HEK293 (cell line): Measurements from ENCODE around the gene FASTKD3.

Source experiments
- CTCF ChIA-PET: fragments of 350-600 bp; formaldehyde crosslinking; extraction: SDS; loops from one replicate; lab custom pipeline; 2021; ENCODE audit warnings: antibody characterized with exemption; lab: Yijun Ruan, JAX
- POLR2A ChIA-PET: fragments of 300-600 bp; formaldehyde crosslinking; extraction: SDS; loops from one replicate; lab custom pipeline; 2020; ENCODE audit warnings: antibody characterized with exemption, inconsistent platforms; lab: Yijun Ruan, JAX
- H3K27ac ChIP-seq: fragments of 200-500 bp; sonication (Bioruptor generic); 2 replicates; pipeline ENCODE4 v1.5.1; 2014; ENCODE audit warnings: low read depth, low read length, control low read depth, inconsistent platforms; ENCODE audit errors: extremely low read depth
- H3K36me3 ChIP-seq, 2 experiments: fragments of 200-500 bp in 1 of 2; sonication (Bioruptor generic) in 1 of 2; 1 replicate in 1 of 2; 2 replicates in 1 of 2; pipeline ENCODE4 v1.5.1; 2014 to 2017; ENCODE audit warnings: inconsistent platforms in 2 of 2, low read length in 2 of 2; ENCODE audit not compliant: control insufficient read depth in 2 of 2, insufficient read depth in 1 of 2
- H3K4me1 ChIP-seq: fragments of 200-500 bp; sonication (Bioruptor generic); 2 replicates; pipeline ENCODE4 v1.5.1; 2014; ENCODE audit warnings: mild to moderate bottlenecking, low read length, inconsistent platforms; ENCODE audit not compliant: control insufficient read depth, insufficient read depth
- H3K4me3 ChIP-seq: 2 replicates; pipeline ENCODE4 v1.5.1; 2011; ENCODE audit warnings: low read depth, mild to moderate bottlenecking, control low read depth, low read length, moderate library complexity
- H3K9me3 ChIP-seq: fragments of 200-500 bp; sonication (Bioruptor generic); 2 replicates; pipeline ENCODE4 v1.5.1; 2014; ENCODE audit warnings: low read depth, low read length, inconsistent platforms; ENCODE audit not compliant: control insufficient read depth, insufficient read depth
- OVOL3 ChIP-seq: fragments of 450-650 bp; formaldehyde crosslinking; IDR thresholded peaks from 2 replicates; pipeline ENCODE4 v1.5.1; 2016; ENCODE audit warnings: missing biosample characterization, missing genetic modification characterization
- RBAK ChIP-seq: fragments of 450-650 bp; formaldehyde crosslinking; IDR thresholded peaks from 2 replicates; pipeline ENCODE4 v1.5.1; 2016; ENCODE audit warnings: missing biosample characterization, missing genetic modification characterization
- SCRT1 ChIP-seq: fragments of 450-650 bp; formaldehyde crosslinking; IDR thresholded peaks from 2 replicates; pipeline ENCODE4 v1.5.1; 2016; ENCODE audit warnings: missing biosample characterization, missing genetic modification characterization, borderline replicate concordance
- SCRT2 ChIP-seq: fragments of 450-650 bp; formaldehyde crosslinking; IDR thresholded peaks from 2 replicates; pipeline ENCODE4 v1.5.1; 2016; ENCODE audit warnings: missing biosample characterization, missing genetic modification characterization
- ZBTB20 ChIP-seq: fragments of 450-650 bp; formaldehyde crosslinking; IDR thresholded peaks from 2 replicates; pipeline ENCODE4 v1.5.1; 2016; ENCODE audit warnings: missing biosample characterization, missing genetic modification characterization
- ZFP37 ChIP-seq: fragments of 450-650 bp; formaldehyde crosslinking; IDR thresholded peaks from 2 replicates; pipeline ENCODE4 v1.5.1; 2016; ENCODE audit warnings: missing biosample characterization, missing genetic modification characterization
- ZIC2 ChIP-seq: fragments of 450-650 bp; formaldehyde crosslinking; IDR thresholded peaks from 2 replicates; pipeline ENCODE4 v1.5.1; 2016; ENCODE audit warnings: missing biosample characterization, missing genetic modification characterization
- ZNF121 ChIP-seq: fragments of 450-650 bp; formaldehyde crosslinking; IDR thresholded peaks from 2 replicates; pipeline ENCODE4 v1.5.1; 2016; ENCODE audit warnings: missing biosample characterization, missing genetic modification characterization
- ZNF138 ChIP-seq: fragments of 450-650 bp; formaldehyde crosslinking; IDR thresholded peaks from 2 replicates; pipeline ENCODE4 v1.5.1; 2016; ENCODE audit warnings: missing biosample characterization, missing genetic modification characterization, borderline replicate concordance
- ZNF140 ChIP-seq: fragments of 450-650 bp; formaldehyde crosslinking; IDR thresholded peaks from 2 replicates; pipeline ENCODE4 v1.5.1; 2016; ENCODE audit warnings: missing biosample characterization, missing genetic modification characterization
- ZNF157 ChIP-seq: fragments of 450-650 bp; formaldehyde crosslinking; IDR thresholded peaks from 2 replicates; pipeline ENCODE4 v1.5.1; 2016; ENCODE audit warnings: missing biosample characterization, missing genetic modification characterization
- ZNF362 ChIP-seq: fragments of 450-650 bp; formaldehyde crosslinking; IDR thresholded peaks from 2 replicates; pipeline ENCODE4 v1.5.1; 2016; ENCODE audit warnings: missing biosample characterization, missing genetic modification characterization
- ZNF404 ChIP-seq: fragments of 450-650 bp; formaldehyde crosslinking; IDR thresholded peaks from 2 replicates; pipeline ENCODE4 v1.5.1; 2017; ENCODE audit warnings: missing biosample characterization, missing genetic modification characterization
- ZNF529 ChIP-seq: fragments of 450-650 bp; formaldehyde crosslinking; IDR thresholded peaks from 2 replicates; pipeline ENCODE4 v1.5.1; 2017; ENCODE audit warnings: missing genetic modification characterization, missing biosample characterization; ENCODE audit not compliant: insufficient replicate concordance
- ZNF623 ChIP-seq: fragments of 450-650 bp; formaldehyde crosslinking; IDR thresholded peaks from 2 replicates; pipeline ENCODE4 v1.5.1; 2016; ENCODE audit warnings: missing biosample characterization, missing genetic modification characterization
- ZNF76 ChIP-seq: fragments of 450-650 bp; formaldehyde crosslinking; IDR thresholded peaks from 2 replicates; pipeline ENCODE4; 2016; ENCODE audit warnings: low read depth, missing biosample characterization, missing genetic modification characterization, borderline replicate concordance
- TF ChIP-seq, protein P1 (sequence below): fragments of 450-650 bp; formaldehyde crosslinking; IDR thresholded peaks from 2 replicates; pipeline ENCODE4 v1.5.1; 2017; ENCODE audit warnings: missing biosample characterization, missing genetic modification characterization

Gene FASTKD3

GRCh38 chr5:7875151-7875550 lies 6.3 kb upstream of the FASTKD3 start:
- peaks cover 14% of the 10 kb centered on the region for H3K4me1 ChIP-seq
- TF ChIP-seq ZNF138 (tag by site-specific recombination), result no peak
- peak; percentile 99 for TF ChIP-seq ZFP37 (tag by site-specific recombination)
- POLR2A ChIA-PET, result no interaction called here
- peaks cover 39 to 92% of the 10 kb centered on the region in 2 experiments for H3K36me3 ChIP-seq
- CTCF ChIA-PET, result interaction anchor here (0.6 to 5.6 kb wide), 2 partner anchors 11 to 1033 kb away, joined by 3 to 32 read pairs; no protein-coding TSS in a partner anchor
- H3K27ac ChIP-seq, result no peak overlapping the region
- H3K4me3 ChIP-seq, result no peak overlapping the region
- H3K9me3 ChIP-seq, result no peaks in the 10 kb centered on the region

DNA sequence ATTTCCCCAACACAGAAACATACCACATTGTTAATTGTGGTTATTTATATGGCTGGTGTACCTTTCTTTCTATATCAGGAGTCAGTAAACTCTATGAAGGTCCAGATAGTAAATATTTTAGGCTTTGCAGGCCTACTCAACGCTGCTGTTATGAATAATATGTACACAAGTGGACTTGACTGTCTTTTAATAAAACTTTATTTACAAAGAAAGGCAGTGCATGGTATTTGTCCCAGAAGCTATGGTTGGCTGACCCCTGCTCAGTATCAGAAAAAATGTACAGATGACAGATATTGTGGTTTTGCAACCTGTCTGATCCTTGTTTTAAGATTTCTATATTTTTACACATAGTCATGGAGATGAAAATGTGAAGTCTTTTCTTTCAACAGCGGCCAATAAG lies 5.8 kb upstream of the FASTKD3 start:
- Histone ChIP-seq H3K9me3 (no peaks in the 10 kb centered on the region), H3K4me1 (peaks cover 15% of the 10 kb centered on the region), H3K36me3 (peaks cover 39 to 87% of the 10 kb centered on the region in 2 experiments), H3K27ac (no peak overlapping the region)
- CTCF ChIA-PET, result interaction anchor here (5.6 kb wide), 1 partner anchor 12 kb away, joined by 32 read pairs; no protein-coding TSS in a partner anchor
- POLR2A ChIA-PET, result no interaction called here
- TF ChIP-seq ZNF623 (tag by site-specific recombination), result no peak
- TF ChIP-seq ZNF404 (tag by site-specific recombination), result no peak
- no peak for TF ChIP-seq ZNF121 (tag by site-specific recombination)
- TF ChIP-seq, all 188 proteins: peak for 0
- H3K4me3 ChIP-seq, result no peak overlapping the region

DNA sequence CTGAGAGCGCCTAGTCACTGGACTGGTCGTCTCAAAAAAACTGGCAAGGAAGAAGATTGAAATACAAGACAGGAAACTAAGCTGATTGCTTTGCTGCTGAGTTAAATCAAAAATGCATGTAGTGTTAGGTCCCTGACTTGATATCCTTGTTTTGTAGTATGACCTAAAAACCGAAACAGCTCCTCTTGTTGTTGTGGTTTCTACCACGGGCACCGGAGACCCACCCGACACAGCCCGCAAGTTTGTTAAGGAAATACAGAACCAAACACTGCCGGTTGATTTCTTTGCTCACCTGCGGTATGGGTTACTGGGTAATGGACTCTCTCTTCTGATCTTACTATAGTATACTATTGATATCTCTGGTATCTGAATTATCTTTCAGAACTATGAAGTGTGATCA lies 4.4 kb upstream of the FASTKD3 start:
- POLR2A ChIA-PET, result no interaction called here
- CTCF ChIA-PET, result interaction anchor here (1.2 to 2.5 kb wide), 2 partner anchors 13 to 15 kb away, joined by 6 to 15 read pairs; no protein-coding TSS in a partner anchor
- no peaks in the 10 kb centered on the region for H3K9me3 ChIP-seq
- peaks cover 15% of the 10 kb centered on the region for H3K4me1 ChIP-seq
- H3K4me3 ChIP-seq, result no peak overlapping the region
- no peak overlapping the region for H3K27ac ChIP-seq
- peaks cover 36 to 74% of the 10 kb centered on the region in 2 experiments for H3K36me3 ChIP-seq
- TF ChIP-seq OVOL3 (tag by site-specific recombination) (no peak), SCRT1 (tag by site-specific recombination) (no peak), ZNF76 (tag by site-specific recombination) (no peak), ZNF362 (tag by site-specific recombination) (no peak), RBAK (no peak), ZNF140 (tag by site-specific recombination) (no peak), ZBTB20 (no peak), ZNF157 (no peak), ZIC2 (tag by site-specific recombination) (no peak)
- TF ChIP-seq, protein P1, sequence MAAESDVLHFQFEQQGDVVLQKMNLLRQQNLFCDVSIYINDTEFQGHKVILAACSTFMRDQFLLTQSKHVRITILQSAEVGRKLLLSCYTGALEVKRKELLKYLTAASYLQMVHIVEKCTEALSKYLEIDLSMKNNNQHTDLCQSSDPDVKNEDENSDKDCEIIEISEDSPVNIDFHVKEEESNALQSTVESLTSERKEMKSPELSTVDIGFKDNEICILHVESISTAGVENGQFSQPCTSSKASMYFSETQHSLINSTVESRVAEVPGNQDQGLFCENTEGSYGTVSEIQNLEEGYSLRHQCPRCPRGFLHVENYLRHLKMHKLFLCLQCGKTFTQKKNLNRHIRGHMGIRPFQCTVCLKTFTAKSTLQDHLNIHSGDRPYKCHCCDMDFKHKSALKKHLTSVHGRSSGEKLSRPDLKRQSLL (tag by site-specific recombination), result no peak

DNA sequence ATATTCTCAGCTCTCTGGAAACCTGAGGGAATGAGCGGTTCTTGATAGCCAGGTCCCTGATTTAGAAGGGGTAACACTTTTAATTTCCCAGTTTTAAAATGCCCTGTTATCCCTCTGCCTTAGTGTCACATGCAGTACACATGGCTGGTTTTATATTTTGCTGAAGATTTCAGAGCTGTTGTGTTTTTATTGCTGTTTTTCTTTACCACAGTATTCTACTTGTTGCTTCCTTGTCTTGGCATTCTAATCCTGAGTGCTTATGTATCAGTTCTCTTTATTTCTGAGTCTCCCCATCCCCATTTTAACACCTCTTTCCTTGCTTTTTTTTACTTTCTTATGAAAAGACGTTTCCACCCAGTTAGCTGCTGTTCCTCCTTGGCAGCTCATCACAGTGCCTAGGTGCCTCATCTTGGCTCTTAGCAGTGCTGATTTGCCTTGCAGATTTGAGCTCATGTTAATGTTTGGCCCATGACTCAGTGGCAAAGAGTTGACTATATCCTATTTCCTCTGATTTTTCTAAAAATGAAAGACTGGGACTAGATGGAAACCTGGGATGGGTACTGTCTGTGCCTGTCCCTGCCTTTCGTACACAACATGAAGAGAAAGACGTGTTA lies 3.8 kb upstream of the FASTKD3 start:
- Histone ChIP-seq H3K4me3 (no peak overlapping the region), H3K36me3 (peaks cover 31 to 68% of the 10 kb centered on the region in 2 experiments), H3K27ac (no peak overlapping the region), H3K4me1 (peaks cover 15% of the 10 kb centered on the region), H3K9me3 (no peaks in the 10 kb centered on the region)
- CTCF ChIA-PET, result interaction anchor here (0.6 to 2.5 kb wide), 3 partner anchors 14 to 59 kb away, joined by 3 to 15 read pairs (median 6); no protein-coding TSS in a partner anchor
- POLR2A ChIA-PET, result interaction anchor here (0.5 kb wide), 1 partner anchor 475 kb away, joined by 3 read pairs; no protein-coding TSS in a partner anchor
- TF ChIP-seq SCRT2 (tag by site-specific recombination) (peak; percentile 94), ZNF529 (tag by site-specific recombination) (no peak), SCRT1 (tag by site-specific recombination) (peak; percentile 71)
